CD4-positive, alpha-beta T cell treated with Interleukin-15 for 1 hour (primary cell): ENCODE data around the gene EDNRA.

Experiments used
- DNase-seq: peaks from one replicate; pipeline ENCODE4 v3.0.0-alpha.2; 2020

The EDNRA gene

DNA sequence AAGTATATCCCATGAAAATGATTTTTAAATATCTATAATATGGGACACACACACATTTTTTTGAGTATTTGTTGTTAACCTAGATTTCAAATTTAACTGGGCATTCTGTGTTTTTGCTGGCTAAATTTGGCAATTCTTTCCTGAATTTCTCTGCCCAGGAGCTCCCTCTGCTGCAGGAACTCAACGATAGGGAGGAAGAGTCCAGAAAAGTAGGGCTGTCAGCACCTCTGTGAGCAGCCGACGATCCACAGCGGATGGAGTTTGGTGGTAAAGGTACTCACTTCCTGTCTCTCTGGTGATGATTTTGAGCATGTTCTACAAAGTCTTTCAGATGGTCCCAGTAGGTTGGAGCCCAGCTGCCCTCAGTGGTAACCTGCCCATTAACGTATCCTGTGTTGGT lies 113.2 kb downstream of the EDNRA start:
- DNase-seq, result no peak
